Activated CD4-positive, alpha-beta T cell treated with anti-CD3 and anti-CD28 coated beads for 24 hours (primary cell): ENCODE data around the gene ITGB3.
"Not testable (repeated sequence)": the region's sequence is repeated elsewhere in the genome, so short reads cannot be mapped to it uniquely, and the experiment has no call there.

Source experiments
- DNase-seq, 2 donors: peaks; one replicate each; pipeline ENCODE4 v3.0.0-alpha.2; 2020; ENCODE audit warnings: low read depth in 2 of 2

The ITGB3 gene

GRCh38 chr17:47244697-47245096, 8.9 kb upstream of the ITGB3 start:
- DNase-seq = no peak

GRCh38 chr17:47246120-47246519, 7.5 kb upstream of the ITGB3 start:
- no peak for DNase-seq

GRCh38 chr17:47250855-47251254, 2.8 kb upstream of the ITGB3 start:
- DNase-seq = no peak

- no peak for DNase-seq
These were observed 2.1 kb upstream of the ITGB3 start for GRCh38 chr17:47251421-47251940.

- no peak for DNase-seq
These were observed 1.4 kb upstream of the ITGB3 start for GRCh38 chr17:47252209-47252608.

- no peak for DNase-seq
These were observed 688 bp upstream of the ITGB3 start for GRCh38 chr17:47252766-47253512.

GRCh38 chr17:47254403-47254943, 846 bp downstream of the ITGB3 start:
- no peak for DNase-seq

GRCh38 chr17:47257651-47258339, 4.2 kb downstream of the ITGB3 start:
- no peak for DNase-seq

- DNase-seq = no peak
These were observed 9.0 kb downstream of the ITGB3 start for GRCh38 chr17:47262586-47262985.

- DNase-seq = no peak
These were observed 10.5 kb downstream of the ITGB3 start for GRCh38 chr17:47264166-47264565.

- no peak for DNase-seq
These were observed 12.4 kb downstream of the ITGB3 start for GRCh38 chr17:47265983-47266541.

GRCh38 chr17:47266782-47267181, 13.2 kb downstream of the ITGB3 start:
- DNase-seq = no peak

- DNase-seq = no peak
These were observed 13.8 kb downstream of the ITGB3 start for GRCh38 chr17:47267354-47267828.

- not testable (repeated sequence) for DNase-seq
These were observed 15.3 kb downstream of the ITGB3 start for GRCh38 chr17:47268964-47269363.

- DNase-seq = not testable (repeated sequence)
These were observed 16.1 kb downstream of the ITGB3 start for GRCh38 chr17:47269561-47270280.

GRCh38 chr17:47270946-47271705, 17.5 kb downstream of the ITGB3 start:
- no peak for DNase-seq

GRCh38 chr17:47272491-47272890, 18.9 kb downstream of the ITGB3 start:
- no peak for DNase-seq

- DNase-seq = no peak
These were observed 19.6 kb downstream of the ITGB3 start for GRCh38 chr17:47273245-47273644.

GRCh38 chr17:47274319-47275069, 20.9 kb downstream of the ITGB3 start:
- DNase-seq = no peak
